GM21515 (cell line): ENCODE data around the gene DIMT1.

Experiments used
- ATAC-seq: cut with Tn5 transposase; IDR thresholded peaks from one replicate; pipeline ENCODE4 v1.9.1; 2021; ENCODE audit not compliant: unreplicated experiment

Gene DIMT1

DNA sequence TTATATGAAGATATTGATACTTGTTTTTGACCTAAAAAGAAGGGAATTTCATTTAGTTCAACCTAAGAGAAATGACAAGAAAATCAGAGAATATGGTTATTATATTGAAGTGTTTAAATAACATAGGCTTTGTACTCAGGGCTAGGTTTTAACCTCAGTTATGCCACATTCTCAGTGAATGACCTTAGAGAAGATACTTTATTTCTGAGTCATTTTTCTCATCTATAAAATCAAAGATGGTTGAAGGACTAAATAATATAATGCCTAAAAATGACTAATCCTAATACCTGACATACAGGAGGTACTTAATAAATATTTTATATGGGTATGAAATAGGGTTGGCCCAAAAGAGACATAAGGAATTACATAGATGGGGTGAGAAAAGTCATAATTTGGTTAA, 32.3 kb downstream of the DIMT1 start:
- no peak for ATAC-seq

- no peak for ATAC-seq
These were observed 34.7 kb downstream of the DIMT1 start for GRCh38 chr5:62369039-62369438.

DNA sequence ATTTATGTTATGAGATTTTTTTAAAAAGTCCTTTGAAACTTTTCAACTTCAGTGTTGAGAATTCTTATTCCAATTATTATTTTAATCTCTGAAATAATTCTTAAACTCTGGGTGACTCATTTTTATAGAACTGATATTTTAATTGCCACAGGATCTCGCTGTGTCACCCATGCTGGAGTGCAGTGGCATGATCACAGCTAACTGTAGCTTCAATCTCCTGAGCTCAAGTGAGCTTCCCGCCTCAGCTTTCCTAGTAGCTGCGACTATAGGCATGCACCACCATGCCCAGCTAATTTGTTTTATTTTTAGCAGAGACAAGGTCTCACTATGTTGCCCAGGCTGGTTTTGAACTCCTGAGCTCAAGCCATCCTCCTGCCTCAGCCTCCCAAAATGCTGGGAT, 41.0 kb downstream of the DIMT1 start:
- ATAC-seq: no peak

DNA sequence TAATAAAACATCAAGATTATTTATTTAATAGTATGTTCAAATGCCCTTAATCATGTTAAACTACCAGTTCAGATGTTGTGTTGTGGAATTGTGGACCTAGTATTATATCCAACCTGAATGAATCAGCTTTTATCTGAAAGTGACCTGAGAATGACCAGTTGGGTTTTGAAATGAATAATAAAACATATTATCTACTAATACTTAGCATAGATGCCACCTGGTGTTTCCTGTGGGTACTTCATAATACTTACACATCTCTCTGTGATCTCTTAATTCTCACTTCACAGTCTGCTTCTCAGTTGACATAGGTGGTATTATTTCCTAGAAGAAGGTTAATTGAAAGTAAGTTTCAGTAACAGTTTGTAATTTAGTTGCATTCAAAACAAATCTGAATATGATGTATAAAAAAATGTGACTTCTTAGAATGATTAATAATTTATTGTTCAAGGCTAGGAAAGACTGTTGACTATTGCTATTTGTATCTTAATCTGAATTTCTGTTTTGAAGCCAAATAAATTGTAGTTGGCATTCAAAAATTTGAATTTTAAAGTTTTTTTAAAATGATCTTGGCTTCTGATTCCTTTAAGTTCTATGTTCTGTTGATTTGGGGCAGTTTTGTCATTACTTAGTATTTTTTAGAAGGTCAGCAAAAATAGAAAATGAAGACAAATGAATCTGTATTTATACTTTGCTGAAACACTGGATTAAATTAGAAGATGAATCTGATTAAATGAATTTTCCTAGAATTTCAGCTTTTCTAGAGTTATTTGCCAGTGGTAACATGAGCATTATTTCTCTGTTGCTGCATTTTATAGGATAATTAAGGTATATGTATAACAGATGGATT, 49.5 kb downstream of the DIMT1 start:
- peak; percentile 87 for ATAC-seq

DNA sequence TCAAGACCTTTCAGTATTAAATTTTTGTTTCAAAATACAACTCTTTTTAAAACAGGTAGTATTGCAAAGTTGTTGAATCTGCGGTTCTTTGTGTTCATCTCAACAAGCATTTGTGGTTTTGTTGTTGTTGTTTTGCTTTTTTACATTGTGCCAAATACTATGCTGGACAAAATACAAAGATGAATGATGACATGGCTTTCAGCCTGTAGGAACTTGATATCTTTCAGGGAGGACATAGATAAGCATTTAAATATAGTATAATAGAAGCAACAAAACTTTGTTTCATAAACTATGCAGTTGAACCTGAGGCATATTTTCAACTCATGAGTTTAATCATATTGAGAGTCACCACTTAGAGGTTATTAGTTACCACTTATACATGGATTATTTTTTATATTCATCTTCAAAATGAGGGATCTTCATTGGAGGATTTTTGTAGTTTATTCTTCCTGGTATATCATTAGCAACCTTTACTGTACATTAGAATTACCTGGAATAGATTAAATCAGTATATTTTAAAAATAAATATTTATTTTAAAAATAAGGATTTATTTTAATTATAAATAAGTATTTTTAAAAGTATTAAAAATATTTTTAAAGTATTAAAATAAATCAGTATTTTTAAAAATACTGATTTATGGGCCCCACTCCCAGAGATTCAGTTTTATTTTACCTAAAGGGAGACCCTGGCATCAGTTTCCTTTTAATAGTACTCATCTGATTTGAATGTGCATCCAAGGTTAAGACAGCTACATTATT, 54.8 kb downstream of the DIMT1 start:
- no peak for ATAC-seq

DNA sequence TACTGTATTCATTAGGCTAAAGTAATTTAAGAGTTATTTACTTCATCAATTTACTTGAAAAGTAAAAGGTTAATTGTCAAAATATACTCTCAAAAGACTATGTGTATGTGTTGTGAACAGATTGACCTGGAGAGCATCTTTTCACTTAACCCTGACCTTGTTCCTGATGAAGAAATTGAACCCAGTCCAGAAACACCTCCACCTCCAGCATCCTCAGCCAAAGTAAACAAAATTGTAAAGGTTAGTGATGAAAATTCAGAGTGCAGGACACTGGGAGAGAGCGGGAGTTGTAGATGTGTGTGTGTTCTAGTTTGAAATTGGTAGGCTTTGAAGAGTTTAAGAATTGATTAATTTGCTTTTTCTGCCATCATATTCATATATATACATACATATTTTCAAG, 55.8 kb downstream of the DIMT1 start:
- ATAC-seq: no peak

DNA sequence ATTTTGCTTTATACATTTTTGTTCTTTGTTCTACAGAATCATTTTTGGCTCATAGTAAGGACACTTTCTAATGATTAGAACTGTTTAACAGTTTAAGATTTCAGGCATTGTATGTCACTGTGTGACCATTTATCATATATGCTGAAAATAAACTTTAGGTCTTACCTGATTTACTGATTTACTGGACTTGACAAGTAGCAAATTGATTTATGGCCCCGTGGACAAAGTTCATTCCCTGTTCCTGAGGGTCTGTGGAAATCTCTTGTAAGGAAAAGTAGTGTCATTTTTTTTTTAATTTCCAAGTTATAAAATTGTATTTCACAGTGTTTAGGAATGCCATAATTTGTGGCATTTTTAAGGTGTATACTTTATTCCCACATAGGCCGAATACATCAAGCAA, 57.0 kb downstream of the DIMT1 start:
- ATAC-seq: no peak

DNA sequence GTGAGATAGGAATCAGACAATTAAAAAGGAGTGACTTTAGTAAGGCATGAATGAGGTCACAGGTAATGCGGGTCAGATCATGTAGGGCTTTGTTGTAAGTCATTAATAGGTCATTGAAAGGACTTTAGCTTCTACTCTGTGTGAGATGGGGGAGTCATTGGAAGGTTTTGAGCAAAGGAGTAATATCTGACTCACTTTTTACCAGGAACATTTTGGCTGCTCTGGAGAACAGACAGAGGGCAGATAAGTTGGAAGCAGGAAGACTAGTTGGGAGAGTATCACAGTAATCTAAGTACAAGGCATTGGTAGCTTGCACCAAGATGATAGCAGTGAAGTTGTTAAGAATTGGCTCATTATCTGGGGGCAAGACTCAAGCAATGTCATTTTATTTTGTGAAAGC, 60.3 kb downstream of the DIMT1 start:
- no peak for ATAC-seq

- peak; percentile 49 for ATAC-seq
These were observed 61.2 kb downstream of the DIMT1 start for GRCh38 chr5:62342476-62342837.

- peak; percentile 75 for ATAC-seq
These were observed 61.8 kb downstream of the DIMT1 start for GRCh38 chr5:62341783-62342475.

DNA sequence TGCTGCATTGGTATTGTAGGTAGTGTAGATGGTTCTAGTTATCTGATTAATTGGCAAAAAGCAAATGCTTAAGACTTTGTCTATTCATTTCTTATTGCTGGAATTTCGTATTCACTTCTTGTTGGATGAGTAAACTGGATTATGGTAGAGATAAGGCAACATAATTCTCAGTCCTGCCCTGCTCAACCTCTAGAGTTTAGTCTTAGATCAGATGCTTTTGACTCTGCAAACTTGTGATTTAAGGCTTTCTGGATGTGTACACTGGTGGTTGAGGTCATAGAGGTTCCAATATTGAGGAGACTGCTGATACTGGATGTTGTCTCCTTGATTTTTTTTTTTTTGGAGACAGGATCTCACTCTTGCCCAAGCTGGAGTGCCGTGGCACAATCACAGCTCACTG, 62.7 kb downstream of the DIMT1 start:
- no peak for ATAC-seq

DNA sequence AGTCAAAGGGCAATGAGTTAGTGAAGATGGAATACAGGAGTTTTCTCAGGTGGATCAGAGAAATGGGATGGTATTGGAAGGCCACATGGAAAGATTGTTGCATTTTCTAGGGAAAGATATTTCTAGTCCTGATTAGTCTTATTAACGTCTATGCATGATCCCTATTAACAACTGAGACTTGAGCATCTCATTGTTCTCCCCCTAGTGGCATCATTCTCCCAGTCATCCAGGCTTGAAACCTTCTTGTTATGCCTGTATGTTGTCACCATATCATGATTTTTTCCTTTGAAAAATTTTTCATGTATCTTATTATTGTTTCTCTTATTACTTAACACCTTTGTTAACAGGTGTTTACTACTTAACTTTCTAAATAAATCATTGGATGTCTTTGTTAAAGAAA, 63.3 kb downstream of the DIMT1 start:
- no peak for ATAC-seq
